Suprapubic skin (tissue), 4 donors: ENCODE measurements around the gene PDE4D. TPM values are rescaled to one million over a fixed set of nuclear protein-coding genes. Genes with fewer than 3 reads are reported as not detected.

Source experiments
- DNase-seq, 2 donors: peaks; one replicate each; pipeline ENCODE4 v3.0.0-alpha.2; 2019; ENCODE audit warnings: low spot score in 2 of 2
- H3K27ac ChIP-seq: fragments of 200-600 bp; sonication (generic); one replicate; pipeline ENCODE4 v1.5.1; 2019
- H3K27me3 ChIP-seq: fragments of 200-600 bp; sonication (generic); one replicate; pipeline ENCODE4 v1.5.1; 2019
- H3K36me3 ChIP-seq: fragments of 200-600 bp; sonication (generic); one replicate; pipeline ENCODE4 v1.5.1; 2019
- H3K4me1 ChIP-seq: fragments of 200-600 bp; sonication (generic); one replicate; pipeline ENCODE4 v1.5.1; 2019
- H3K4me3 ChIP-seq: fragments of 200-600 bp; sonication (generic); one replicate; pipeline ENCODE4 v1.5.1; 2019; ENCODE audit warnings: mild to moderate bottlenecking
- H3K9me3 ChIP-seq: fragments of 200-600 bp; sonication (generic); one replicate; pipeline ENCODE4 v1.5.1; 2019
- CTCF ChIP-seq, 2 donors: fragments of 200-600 bp in 1 of 2; fragments of 450-650 bp in 1 of 2; sonication (generic) in 1 of 2; IDR thresholded peaks; one replicate each; pipeline ENCODE4 v1.5.1; 2016 to 2019; ENCODE audit warnings: antibody characterized with exemption in 2 of 2, mild to moderate bottlenecking in 1 of 2, moderate library complexity in 1 of 2
- EP300 ChIP-seq: sonication (generic); formaldehyde crosslinking; IDR thresholded peaks from one replicate; pipeline ENCODE4 v1.6.1; 2017; ENCODE audit warnings: antibody characterized with exemption
- POLR2A ChIP-seq, 2 donors: fragments of 450-650 bp; IDR thresholded peaks; one replicate each; pipeline ENCODE4 v1.6.1; 2017; ENCODE audit warnings: antibody characterized with exemption in 2 of 2, mild to moderate bottlenecking in 2 of 2, moderate library complexity in 2 of 2
- POLR2AphosphoS5 ChIP-seq, 3 donors: sonication (generic); formaldehyde crosslinking; IDR thresholded peaks; one replicate each; pipeline ENCODE4 v1.6.1; 2017; ENCODE audit warnings: antibody characterized with exemption in 3 of 3
- WGBS: methylation state at CpG from one replicate; pipeline ENCODE4 v1.1.5; 2018; 5-methylcytosine and 5-hydroxymethylcytosine counted together
- total RNA-seq, 4 donors: library from RNA; depleted of rRNA; stranded (reverse); fragments of >200 nt; gene quantifications; one replicate each; pipeline ENCODE4 v1.1.0, GENCODE V29; 2016

The PDE4D gene
- total RNA-seq, 4 donors from 2014 or later: 26.8 to 57.2 (median 29.9) TPM

GRCh38 chr5:59537961-59538749 lies 355.4 kb downstream of the PDE4D start:
- H3K4me1 ChIP-seq: peaks cover 18% of the 10 kb centered on the region
- H3K36me3 ChIP-seq: no peaks in the 10 kb centered on the region
- no peaks in the 10 kb centered on the region for H3K27me3 ChIP-seq
- H3K4me3 ChIP-seq: no peak overlapping the region
- no peak for TF ChIP-seq POLR2AphosphoS5 (IDR thresholded peaks at IDR 0.05)
- no peak for TF ChIP-seq EP300
- TF ChIP-seq CTCF (IDR thresholded peaks at IDR 0.05): no peak
- no peak for TF ChIP-seq POLR2A (IDR thresholded peaks at IDR 0.05)
- 85% methylated on average over 6 of the region's 6 CpGs for WGBS
- DNase-seq: no peak
- H3K9me3 ChIP-seq: no peaks in the 10 kb centered on the region
- no peak overlapping the region for H3K27ac ChIP-seq

GRCh38 chr5:59536875-59537274 lies 356.7 kb downstream of the PDE4D start:
- TF ChIP-seq POLR2AphosphoS5 (IDR thresholded peaks at IDR 0.05) (no peak), CTCF (IDR thresholded peaks at IDR 0.05) (no peak), POLR2A (IDR thresholded peaks at IDR 0.05) (no peak), EP300 (no peak)
- Histone ChIP-seq H3K27me3 (no peaks in the 10 kb centered on the region), H3K27ac (no peak overlapping the region), H3K36me3 (no peaks in the 10 kb centered on the region), H3K9me3 (no peaks in the 10 kb centered on the region), H3K4me3 (no peak overlapping the region), H3K4me1 (peaks cover 8% of the 10 kb centered on the region)
- WGBS: 77% methylated on average over 2 of the region's 2 CpGs
- no peak for DNase-seq

- H3K36me3 ChIP-seq: no peaks in the 10 kb centered on the region
- H3K27ac ChIP-seq: no peak overlapping the region
- TF ChIP-seq POLR2AphosphoS5 (IDR thresholded peaks at IDR 0.05): no peak
- TF ChIP-seq POLR2A (IDR thresholded peaks at IDR 0.05): no peak
- no peak for TF ChIP-seq CTCF (IDR thresholded peaks at IDR 0.05)
- TF ChIP-seq EP300: no peak
- H3K27me3 ChIP-seq: no peaks in the 10 kb centered on the region
- 90% methylated on average over 2 of the region's 2 CpGs for WGBS
- H3K4me3 ChIP-seq: no peak overlapping the region
- peaks cover 4% of the 10 kb centered on the region for H3K4me1 ChIP-seq
- H3K9me3 ChIP-seq: no peaks in the 10 kb centered on the region
- DNase-seq: no peak
These were observed 358.0 kb downstream of the PDE4D start for GRCh38 chr5:59535561-59535960.

GRCh38 chr5:59533730-59534108 lies 359.8 kb downstream of the PDE4D start:
- H3K4me1 ChIP-seq: no peaks in the 10 kb centered on the region
- H3K36me3 ChIP-seq: no peaks in the 10 kb centered on the region
- no peaks in the 10 kb centered on the region for H3K27me3 ChIP-seq
- H3K27ac ChIP-seq: no peak overlapping the region
- H3K9me3 ChIP-seq: no peaks in the 10 kb centered on the region
- DNase-seq: no peak
- no peak overlapping the region for H3K4me3 ChIP-seq
- TF ChIP-seq POLR2A (IDR thresholded peaks at IDR 0.05): no peak
- TF ChIP-seq POLR2AphosphoS5 (IDR thresholded peaks at IDR 0.05): no peak
- no peak for TF ChIP-seq EP300
- TF ChIP-seq CTCF (IDR thresholded peaks at IDR 0.05): no peak

GRCh38 chr5:59532979-59533729 lies 360.4 kb downstream of the PDE4D start:
- no peaks in the 10 kb centered on the region for H3K27me3 ChIP-seq
- DNase-seq: no peak
- H3K27ac ChIP-seq: no peak overlapping the region
- 0% methylated on average over 1 of the region's 1 CpG for WGBS
- no peak overlapping the region for H3K4me3 ChIP-seq
- no peaks in the 10 kb centered on the region for H3K36me3 ChIP-seq
- no peaks in the 10 kb centered on the region for H3K4me1 ChIP-seq
- TF ChIP-seq POLR2AphosphoS5 (IDR thresholded peaks at IDR 0.05) (no peak), POLR2A (IDR thresholded peaks at IDR 0.05) (no peak), EP300 (no peak), CTCF (IDR thresholded peaks at IDR 0.05) (no peak)
- H3K9me3 ChIP-seq: no peaks in the 10 kb centered on the region
